Neural progenitor cell (in vitro differentiated cells): Measurements from ENCODE around the gene CCDC141. TPM values are rescaled to one million over a fixed set of nuclear protein-coding genes. Genes with fewer than 3 reads are reported as not detected.

Experiments
- DNase-seq: peaks from one replicate; pipeline ENCODE4 v3.0.0-alpha.2; 2016; ENCODE audit warnings: low spot score
- H2AFZ ChIP-seq: fragments of 200-600 bp; sonication (generic); replicated peaks from 2 replicates; pipeline ENCODE4 v1.6.1; 2016; ENCODE audit warnings: antibody characterized with exemption
- H3F3A ChIP-seq: fragments of 200-600 bp; sonication (generic); 2 replicates; pipeline ENCODE4 v1.6.1; 2016; ENCODE audit warnings: antibody characterized with exemption, low read depth
- H3K27ac ChIP-seq: fragments of 200-600 bp; sonication (generic); 2 replicates; pipeline ENCODE4 v1.5.1; 2016; ENCODE audit warnings: mild to moderate bottlenecking
- H3K27me3 ChIP-seq: fragments of 200-600 bp; sonication (generic); 2 replicates; pipeline ENCODE4 v1.6.1; 2016; ENCODE audit warnings: mild to moderate bottlenecking, moderate library complexity
- H3K36me3 ChIP-seq: fragments of 200-600 bp; sonication (generic); 2 replicates; pipeline ENCODE4 v1.5.1; 2016
- H3K4me1 ChIP-seq: fragments of 200-600 bp; sonication (generic); 2 replicates; pipeline ENCODE4 v1.6.1; 2016; ENCODE audit warnings: mixed run types
- H3K4me2 ChIP-seq: fragments of 200-600 bp; sonication (generic); 2 replicates; pipeline ENCODE4 v1.6.1; 2016
- H3K4me3 ChIP-seq: fragments of 200-600 bp; sonication (generic); 2 replicates; pipeline ENCODE4 v1.5.1; 2016
- H3K79me2 ChIP-seq: fragments of 200-600 bp; sonication (generic); 2 replicates; pipeline ENCODE4 v1.6.1; 2016; ENCODE audit warnings: low read depth
- H3K9ac ChIP-seq: fragments of 200-600 bp; sonication (generic); 2 replicates; pipeline ENCODE4 v1.6.1; 2016
- H3K9me3 ChIP-seq: fragments of 200-600 bp; sonication (generic); 2 replicates; pipeline ENCODE4 v1.5.1; 2016; ENCODE audit warnings: low read depth
- H4K20me1 ChIP-seq: fragments of 200-600 bp; sonication (generic); 2 replicates; pipeline ENCODE4 v1.6.1; 2016; ENCODE audit warnings: low read depth
- H3K27ac Mint-ChIP-seq: 3 replicates; pipeline ENCODE4 v1.8.0; 2021; ENCODE audit warnings: mixed read lengths
- H3K27me3 Mint-ChIP-seq: 2 replicates; pipeline ENCODE4 v1.8.0; 2022; ENCODE audit warnings: low read depth, mild to moderate bottlenecking, inconsistent platforms, moderate library complexity, mixed read lengths; ENCODE audit not compliant: insufficient read depth
- H3K36me3 Mint-ChIP-seq: 3 replicates; pipeline ENCODE4 v1.8.0; 2021; ENCODE audit warnings: mixed read lengths
- H3K4me1 Mint-ChIP-seq: 3 replicates; pipeline ENCODE4 v1.8.0; 2021; ENCODE audit warnings: mixed read lengths
- H3K4me3 Mint-ChIP-seq: 3 replicates; pipeline ENCODE4 v1.8.0; 2021; ENCODE audit warnings: mild to moderate bottlenecking, moderate library complexity, mixed read lengths
- H3K9me3 Mint-ChIP-seq: 3 replicates; pipeline ENCODE4 v1.8.0; 2020; ENCODE audit warnings: mixed read lengths
- CTCF ChIP-seq: fragments of 200-600 bp; sonication (generic); IDR thresholded peaks from 2 replicates; pipeline ENCODE4 v1.5.1; 2017; ENCODE audit warnings: antibody characterized with exemption, mild to moderate bottlenecking
- EZH2 ChIP-seq: fragments of 200-600 bp; sonication (generic); IDR thresholded peaks from 2 replicates; pipeline ENCODE4 v1.6.1; 2017; ENCODE audit warnings: antibody characterized with exemption, mild to moderate bottlenecking, moderate library complexity
- EZH2phosphoT487 ChIP-seq: fragments of 200-600 bp; sonication (generic); IDR thresholded peaks from 2 replicates; pipeline ENCODE4 v1.6.1; 2017; ENCODE audit warnings: antibody characterized with exemption
- total RNA-seq: library from RNA; depleted of rRNA; stranded (reverse); fragments of >200 nt; gene quantifications from 2 replicates; pipeline ENCODE4 v1.2.3, GENCODE V29; 2015; ENCODE audit warnings: low replicate concordance

The CCDC141 gene
- total RNA-seq, 1 donor from 2014 or later = 1.8 TPM

DNA sequence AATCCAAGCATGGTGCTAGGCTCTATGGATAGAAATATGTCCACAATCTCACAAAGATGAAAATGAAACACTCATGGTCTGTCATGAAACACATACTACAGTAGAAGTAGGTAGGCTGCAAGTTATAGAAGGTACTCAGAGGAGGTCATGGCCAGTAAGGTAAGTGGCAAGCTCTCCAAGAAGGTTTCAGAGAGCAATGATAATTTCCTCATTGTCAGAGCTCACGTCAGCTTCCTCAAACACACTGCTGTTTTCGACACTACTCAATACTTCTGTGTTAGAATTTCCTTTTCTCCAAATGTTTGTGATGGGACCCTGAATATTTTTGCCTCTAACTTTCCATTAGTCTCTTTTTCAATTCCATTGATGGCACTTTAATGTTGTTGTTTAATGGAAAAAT lies 25.5 kb downstream of the CCDC141 start:
- no peak overlapping the region for H3K27ac ChIP-seq
- H2AFZ ChIP-seq = no peak overlapping the region
- no peaks in the 10 kb centered on the region for H4K20me1 ChIP-seq
- TF ChIP-seq CTCF = no peak
- TF ChIP-seq EZH2phosphoT487 = no peak
- no peak for TF ChIP-seq EZH2
- Mint-ChIP-seq H3K27me3 (peaks cover 4% of the 10 kb centered on the region), H3K9me3 (peaks cover 20% of the 10 kb centered on the region), H3K4me1 (no peaks in the 10 kb centered on the region), H3K27ac (no peak overlapping the region), H3K36me3 (no peaks in the 10 kb centered on the region), H3K4me3 (no peak overlapping the region)
- H3K4me3 ChIP-seq = no peak overlapping the region
- H3K4me2 ChIP-seq = no peak overlapping the region
- no peak overlapping the region for H3K9ac ChIP-seq
- peaks cover 5% of the 10 kb centered on the region for H3K4me1 ChIP-seq
- H3F3A ChIP-seq = no peaks in the 10 kb centered on the region
- H3K27me3 ChIP-seq = no peaks in the 10 kb centered on the region
- H3K9me3 ChIP-seq = no peaks in the 10 kb centered on the region
- H3K36me3 ChIP-seq = no peaks in the 10 kb centered on the region
- H3K79me2 ChIP-seq = no peaks in the 10 kb centered on the region
- DNase-seq = no peak

DNA sequence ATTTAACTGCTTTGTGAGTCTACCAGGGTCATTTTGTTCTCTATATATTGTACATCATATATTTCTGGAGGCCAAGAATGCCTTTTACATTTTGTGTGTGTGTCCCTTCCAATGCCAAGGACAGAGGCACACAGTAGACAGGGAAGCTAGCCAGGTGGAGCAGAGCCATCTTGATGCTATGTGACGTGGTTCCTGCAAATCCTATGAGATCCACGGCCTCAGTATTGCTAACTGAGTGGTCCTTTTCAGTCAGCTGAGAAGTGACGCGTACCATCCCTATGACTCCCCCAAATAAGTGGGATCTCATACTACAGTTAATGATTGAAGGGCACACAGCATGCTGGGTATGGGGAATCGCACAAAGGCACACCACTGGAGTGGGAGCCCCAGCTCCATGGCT lies 27.3 kb downstream of the CCDC141 start:
- no peaks in the 10 kb centered on the region for H4K20me1 ChIP-seq
- DNase-seq = no peak
- H3K9ac ChIP-seq = no peak overlapping the region
- Mint-ChIP-seq H3K4me3 (no peak overlapping the region), H3K36me3 (no peaks in the 10 kb centered on the region), H3K27me3 (peaks cover 4% of the 10 kb centered on the region), H3K9me3 (peaks cover 11% of the 10 kb centered on the region), H3K27ac (no peak overlapping the region), H3K4me1 (no peaks in the 10 kb centered on the region)
- H3K9me3 ChIP-seq = no peaks in the 10 kb centered on the region
- H3K27ac ChIP-seq = no peak overlapping the region
- H3K79me2 ChIP-seq = no peaks in the 10 kb centered on the region
- H3K4me1 ChIP-seq = peaks cover 5% of the 10 kb centered on the region
- H3K27me3 ChIP-seq = no peaks in the 10 kb centered on the region
- TF ChIP-seq CTCF (no peak), EZH2phosphoT487 (no peak), EZH2 (no peak)
- no peak overlapping the region for H3K4me3 ChIP-seq
- no peaks in the 10 kb centered on the region for H3F3A ChIP-seq
- H3K36me3 ChIP-seq = no peaks in the 10 kb centered on the region
- no peak overlapping the region for H2AFZ ChIP-seq
- no peak overlapping the region for H3K4me2 ChIP-seq

GRCh38 chr2:179021258-179021657 lies 28.7 kb downstream of the CCDC141 start:
- Histone ChIP-seq H3K9me3 (no peaks in the 10 kb centered on the region), H3K4me1 (peaks cover 5% of the 10 kb centered on the region), H3K9ac (no peak overlapping the region), H4K20me1 (no peaks in the 10 kb centered on the region), H2AFZ (no peak overlapping the region), H3K4me2 (no peak overlapping the region), H3F3A (no peaks in the 10 kb centered on the region), H3K36me3 (no peaks in the 10 kb centered on the region), H3K27ac (no peak overlapping the region), H3K4me3 (no peak overlapping the region), H3K27me3 (no peaks in the 10 kb centered on the region), H3K79me2 (no peaks in the 10 kb centered on the region)
- H3K4me3 Mint-ChIP-seq = no peak overlapping the region
- H3K27ac Mint-ChIP-seq = no peak overlapping the region
- H3K36me3 Mint-ChIP-seq = no peaks in the 10 kb centered on the region
- TF ChIP-seq CTCF = no peak
- TF ChIP-seq EZH2phosphoT487 = no peak
- no peak for TF ChIP-seq EZH2
- DNase-seq = no peak
- H3K9me3 Mint-ChIP-seq = no peaks in the 10 kb centered on the region
- no peaks in the 10 kb centered on the region for H3K4me1 Mint-ChIP-seq
- peaks cover 4% of the 10 kb centered on the region for H3K27me3 Mint-ChIP-seq
